Uterus (tissue), 2 donors: ENCODE data around the gene RBL1.

Experiments
- POLR2A ChIP-seq, 2 donors: fragments of 450-650 bp; IDR thresholded peaks; one replicate each; pipeline ENCODE4 v1.6.1; 2016; ENCODE audit warnings: antibody characterized with exemption in 2 of 2, mild to moderate bottlenecking in 1 of 2, moderate library complexity in 1 of 2
- TF ChIP-seq, protein P1 (sequence below), 4 experiments: fragments of 200-600 bp in 2 of 4; fragments of 450-650 bp in 2 of 4; sonication (generic) in 2 of 4; IDR thresholded peaks; one replicate each; pipeline ENCODE4 v1.5.1; 2016 to 2019; ENCODE audit warnings: antibody characterized with exemption in 4 of 4, mild to moderate bottlenecking in 2 of 4, moderate library complexity in 1 of 4

DNA sequence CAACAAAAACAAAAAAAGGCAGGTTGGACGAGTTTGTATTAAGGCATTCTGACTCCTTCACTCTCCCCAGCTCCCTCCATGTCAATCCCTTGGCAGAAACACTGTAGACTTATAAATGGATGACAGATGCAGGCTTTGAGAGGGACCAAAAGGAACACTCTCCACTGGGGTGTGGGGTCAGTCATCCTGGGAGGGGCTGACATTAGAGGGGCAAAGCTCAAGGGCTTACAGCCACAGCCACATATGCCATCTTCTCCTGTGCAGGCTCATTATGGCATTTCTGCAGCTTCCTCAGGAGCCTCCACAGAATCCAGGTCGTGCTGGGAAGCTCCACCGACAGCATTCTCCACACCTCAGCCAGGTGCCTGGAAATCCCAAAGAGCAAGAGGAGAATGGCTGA, 33.0 kb upstream of the RBL1 start:
- TF ChIP-seq, protein P1, sequence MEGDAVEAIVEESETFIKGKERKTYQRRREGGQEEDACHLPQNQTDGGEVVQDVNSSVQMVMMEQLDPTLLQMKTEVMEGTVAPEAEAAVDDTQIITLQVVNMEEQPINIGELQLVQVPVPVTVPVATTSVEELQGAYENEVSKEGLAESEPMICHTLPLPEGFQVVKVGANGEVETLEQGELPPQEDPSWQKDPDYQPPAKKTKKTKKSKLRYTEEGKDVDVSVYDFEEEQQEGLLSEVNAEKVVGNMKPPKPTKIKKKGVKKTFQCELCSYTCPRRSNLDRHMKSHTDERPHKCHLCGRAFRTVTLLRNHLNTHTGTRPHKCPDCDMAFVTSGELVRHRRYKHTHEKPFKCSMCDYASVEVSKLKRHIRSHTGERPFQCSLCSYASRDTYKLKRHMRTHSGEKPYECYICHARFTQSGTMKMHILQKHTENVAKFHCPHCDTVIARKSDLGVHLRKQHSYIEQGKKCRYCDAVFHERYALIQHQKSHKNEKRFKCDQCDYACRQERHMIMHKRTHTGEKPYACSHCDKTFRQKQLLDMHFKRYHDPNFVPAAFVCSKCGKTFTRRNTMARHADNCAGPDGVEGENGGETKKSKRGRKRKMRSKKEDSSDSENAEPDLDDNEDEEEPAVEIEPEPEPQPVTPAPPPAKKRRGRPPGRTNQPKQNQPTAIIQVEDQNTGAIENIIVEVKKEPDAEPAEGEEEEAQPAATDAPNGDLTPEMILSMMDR (IDR thresholded peaks at IDR 0.05) = no peak
- no peak for TF ChIP-seq POLR2A (IDR thresholded peaks at IDR 0.05)
